ENCODE measurements around the gene ZNF512.

DNA sequence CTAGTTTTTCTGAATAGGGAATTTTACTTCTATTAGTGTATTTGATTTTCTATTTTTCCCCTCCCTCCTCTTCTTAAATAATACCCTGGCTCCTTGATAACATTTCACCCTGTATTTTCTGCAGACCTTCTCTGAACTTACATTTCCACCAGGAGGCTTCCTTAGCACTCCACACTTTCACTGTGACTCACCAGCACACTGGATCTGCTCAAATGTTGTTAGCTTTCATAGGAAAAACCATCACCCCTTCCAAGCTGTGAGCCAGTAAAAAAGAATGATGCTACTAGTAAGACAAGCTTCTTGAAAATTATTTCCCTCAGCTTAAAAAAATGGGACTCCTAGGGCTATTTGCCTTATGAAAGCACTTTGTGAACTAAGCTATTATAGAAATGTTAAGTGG lies 64.4 kb downstream of the ZNF512 start:
- no peak for TF ChIP-seq CTCF (IDR thresholded peaks at IDR 0.05 in 8 of 11, conservative IDR thresholded peaks at IDR 0.05 in 3 of 11)
- TF ChIP-seq POLR2AphosphoS5 (IDR thresholded peaks at IDR 0.05), result no peak

All from spleen (tissue), 7 donors.